Fibroblast of pulmonary artery (primary cell): ENCODE measurements around the gene PRPF8.
"Not testable (repeated sequence)": the region's sequence is repeated elsewhere in the genome, so short reads cannot be mapped to it uniquely, and the experiment has no call there.

Experiments used
- DNase-seq: peaks from one replicate; pipeline ENCODE4 v3.0.0-alpha.2; 2010; ENCODE audit warnings: low read depth
- H3K4me3 ChIP-seq: replicated peaks from 2 replicates; pipeline ENCODE4 v1.5.1; 2011; ENCODE audit warnings: low read depth, mild to moderate bottlenecking, control low read depth, low read length, moderate library complexity
- CTCF ChIP-seq: IDR thresholded peaks from 2 replicates; pipeline ENCODE4 v1.5.1; 2011; ENCODE audit warnings: mild to moderate bottlenecking, control low read depth, low read length, inconsistent platforms; ENCODE audit errors: missing control alignments

Gene PRPF8

GRCh38 chr17:1653735-1654134 is 30.9 kb downstream of the PRPF8 start:
- no peak for DNase-seq
- H3K4me3 ChIP-seq: no peak overlapping the region
- no peak for TF ChIP-seq CTCF

- not testable (repeated sequence) for H3K4me3 ChIP-seq, DNase-seq
Measured at GRCh38 chr17:1652794-1653193, 31.9 kb downstream of the PRPF8 start.

- no peak for DNase-seq
- no peak for TF ChIP-seq CTCF
- no peak overlapping the region for H3K4me3 ChIP-seq
Measured at GRCh38 chr17:1651559-1651844, 33.2 kb downstream of the PRPF8 start.

GRCh38 chr17:1650731-1651558 is 33.7 kb downstream of the PRPF8 start:
- no peak for TF ChIP-seq CTCF
- no peak for DNase-seq
- H3K4me3 ChIP-seq: no peak overlapping the region

GRCh38 chr17:1649844-1650501 is 34.7 kb downstream of the PRPF8 start, which contains the start of gene RILP:
TSS of gene RILP (minus strand) at chr17:1649866. CDS start at chr17:1649804, 62 bp downstream.
- TF ChIP-seq CTCF: no peak
- DNase-seq: peak; percentile 29

GRCh38 chr17:1648963-1649843 is 35.5 kb downstream of the PRPF8 start:
- DNase-seq: peak; percentile 98
- H3K4me3 ChIP-seq: peak overlapping the region; percentile 57

More at GRCh38 chr17:1649844-1650501, 34.7 kb downstream of the PRPF8 start, which contains the start of gene RILP:
- peak within 1 kb of the TSS; percentile 57 for H3K4me3 ChIP-seq

More at GRCh38 chr17:1648963-1649843, 35.5 kb downstream of the PRPF8 start:
- peak; percentile 63 for TF ChIP-seq CTCF
